Prostate gland (tissue), 2 donors: Measurements from ENCODE around the gene CRTC1.

Experiments
- POLR2A ChIP-seq: fragments of 450-650 bp; IDR thresholded peaks from one replicate; pipeline ENCODE4 v1.6.1; 2016; ENCODE audit warnings: antibody characterized with exemption, mild to moderate bottlenecking
- TF ChIP-seq, protein P1 (sequence below), 4 experiments: fragments of 200-600 bp in 2 of 4; fragments of 450-650 bp in 2 of 4; sonication (generic) in 2 of 4; IDR thresholded peaks; 1 replicate in 3 of 4; 2 replicates in 1 of 4; pipeline ENCODE4 v1.5.1; 2016 to 2019; ENCODE audit warnings: antibody characterized with exemption in 4 of 4, mild to moderate bottlenecking in 2 of 4, moderate library complexity in 2 of 4

DNA sequence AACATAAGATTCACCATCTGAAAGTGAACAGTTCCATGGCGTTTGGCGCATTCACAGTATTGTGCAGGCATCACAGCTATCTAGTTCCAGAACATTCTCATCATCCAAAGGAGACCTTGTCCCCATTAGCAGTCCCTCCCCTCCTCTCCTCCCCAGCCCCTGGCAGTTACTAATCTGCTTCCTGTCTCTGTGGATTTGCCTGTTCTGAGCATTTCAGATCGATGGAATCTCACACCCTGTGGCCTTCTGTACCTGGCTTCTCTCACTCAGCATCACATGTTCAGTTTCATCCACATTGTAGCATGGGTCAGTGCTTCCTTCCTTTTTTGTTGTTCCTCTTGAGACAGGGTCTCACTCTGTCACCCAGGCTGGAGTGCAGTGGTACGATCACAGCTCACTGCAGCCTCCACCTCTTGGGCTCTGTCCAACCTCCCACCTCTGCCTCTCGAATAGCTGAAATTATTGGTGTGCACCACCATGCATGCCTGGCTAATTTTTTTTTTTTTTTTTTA, 34.6 kb downstream of the CRTC1 start:
- TF ChIP-seq, protein P1, sequence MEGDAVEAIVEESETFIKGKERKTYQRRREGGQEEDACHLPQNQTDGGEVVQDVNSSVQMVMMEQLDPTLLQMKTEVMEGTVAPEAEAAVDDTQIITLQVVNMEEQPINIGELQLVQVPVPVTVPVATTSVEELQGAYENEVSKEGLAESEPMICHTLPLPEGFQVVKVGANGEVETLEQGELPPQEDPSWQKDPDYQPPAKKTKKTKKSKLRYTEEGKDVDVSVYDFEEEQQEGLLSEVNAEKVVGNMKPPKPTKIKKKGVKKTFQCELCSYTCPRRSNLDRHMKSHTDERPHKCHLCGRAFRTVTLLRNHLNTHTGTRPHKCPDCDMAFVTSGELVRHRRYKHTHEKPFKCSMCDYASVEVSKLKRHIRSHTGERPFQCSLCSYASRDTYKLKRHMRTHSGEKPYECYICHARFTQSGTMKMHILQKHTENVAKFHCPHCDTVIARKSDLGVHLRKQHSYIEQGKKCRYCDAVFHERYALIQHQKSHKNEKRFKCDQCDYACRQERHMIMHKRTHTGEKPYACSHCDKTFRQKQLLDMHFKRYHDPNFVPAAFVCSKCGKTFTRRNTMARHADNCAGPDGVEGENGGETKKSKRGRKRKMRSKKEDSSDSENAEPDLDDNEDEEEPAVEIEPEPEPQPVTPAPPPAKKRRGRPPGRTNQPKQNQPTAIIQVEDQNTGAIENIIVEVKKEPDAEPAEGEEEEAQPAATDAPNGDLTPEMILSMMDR (IDR thresholded peaks at IDR 0.05) = no peak
- no peak for TF ChIP-seq POLR2A
